ENCODE results near the gene MRPS9.

The MRPS9 gene

DNA sequence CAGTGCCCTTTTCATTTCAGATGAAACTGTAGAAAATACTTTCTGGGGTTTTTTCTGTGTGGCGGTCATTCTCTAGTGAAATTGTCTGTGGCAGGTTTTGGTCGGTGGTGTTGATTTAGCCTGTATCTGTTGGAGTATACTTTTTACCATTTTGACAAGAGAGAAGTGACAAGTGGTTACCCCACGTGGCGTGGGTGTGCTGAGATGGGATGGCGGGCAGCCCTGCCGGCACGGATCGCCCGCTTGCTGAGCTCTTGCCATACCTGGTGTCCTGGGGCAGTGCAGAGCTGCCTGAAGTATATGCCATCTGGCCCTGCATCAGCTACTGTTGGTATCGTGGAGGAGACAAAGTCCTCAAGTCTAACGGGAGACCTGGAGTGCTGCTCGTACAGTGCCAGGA lies 64.1 kb downstream of the MRPS9 start:
- Histone ChIP-seq H3K4me1 (no peaks in the 10 kb centered on the region), H3K9me3 (no peaks in the 10 kb centered on the region), H3K27me3 (no peaks in the 10 kb centered on the region), H3K36me3 (peaks cover 29 to 70% (median 47%) of the 10 kb centered on the region in 3 donors), H3K4me3 (no peak overlapping the region), H3K27ac (no peak overlapping the region)
- no peak for DNase-seq
- intact Hi-C loops (cut with DNase I; ENCODE audit: low total_unique reads) = no loop called here
- TF ChIP-seq, protein P1, sequence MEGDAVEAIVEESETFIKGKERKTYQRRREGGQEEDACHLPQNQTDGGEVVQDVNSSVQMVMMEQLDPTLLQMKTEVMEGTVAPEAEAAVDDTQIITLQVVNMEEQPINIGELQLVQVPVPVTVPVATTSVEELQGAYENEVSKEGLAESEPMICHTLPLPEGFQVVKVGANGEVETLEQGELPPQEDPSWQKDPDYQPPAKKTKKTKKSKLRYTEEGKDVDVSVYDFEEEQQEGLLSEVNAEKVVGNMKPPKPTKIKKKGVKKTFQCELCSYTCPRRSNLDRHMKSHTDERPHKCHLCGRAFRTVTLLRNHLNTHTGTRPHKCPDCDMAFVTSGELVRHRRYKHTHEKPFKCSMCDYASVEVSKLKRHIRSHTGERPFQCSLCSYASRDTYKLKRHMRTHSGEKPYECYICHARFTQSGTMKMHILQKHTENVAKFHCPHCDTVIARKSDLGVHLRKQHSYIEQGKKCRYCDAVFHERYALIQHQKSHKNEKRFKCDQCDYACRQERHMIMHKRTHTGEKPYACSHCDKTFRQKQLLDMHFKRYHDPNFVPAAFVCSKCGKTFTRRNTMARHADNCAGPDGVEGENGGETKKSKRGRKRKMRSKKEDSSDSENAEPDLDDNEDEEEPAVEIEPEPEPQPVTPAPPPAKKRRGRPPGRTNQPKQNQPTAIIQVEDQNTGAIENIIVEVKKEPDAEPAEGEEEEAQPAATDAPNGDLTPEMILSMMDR (IDR thresholded peaks at IDR 0.05) = no peak

DNA sequence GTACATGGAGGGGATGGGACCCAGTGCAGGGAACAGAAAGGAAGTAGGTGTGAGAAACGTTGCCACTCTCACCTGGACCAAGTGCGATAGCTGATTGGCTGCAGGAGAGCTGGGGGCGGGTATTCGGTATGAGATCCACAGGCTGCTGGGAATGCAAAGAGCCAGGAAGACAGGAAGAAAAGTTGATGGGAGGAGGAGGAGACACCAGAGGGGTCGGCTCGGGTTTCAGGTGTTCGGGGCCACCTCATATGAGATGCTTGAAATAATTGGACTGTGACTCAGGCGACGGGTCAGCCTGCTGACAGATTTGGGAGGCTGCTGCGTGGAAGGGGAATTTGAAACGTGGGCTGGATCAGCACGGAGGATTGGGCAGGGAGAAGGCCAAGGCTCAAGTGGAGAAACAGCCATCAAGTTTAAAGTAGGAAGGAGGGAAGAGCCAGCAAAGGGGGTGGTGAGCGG lies 65.1 kb downstream of the MRPS9 start:
- Histone ChIP-seq H3K9me3 (no peaks in the 10 kb centered on the region), H3K4me1 (no peaks in the 10 kb centered on the region), H3K27ac (no peak overlapping the region), H3K36me3 (peaks cover 24 to 66% (median 37%) of the 10 kb centered on the region in 3 donors), H3K27me3 (no peaks in the 10 kb centered on the region), H3K4me3 (no peak overlapping the region)
- TF ChIP-seq, protein P1 (IDR thresholded peaks at IDR 0.05) = no peak
- DNase-seq = no peak
- intact Hi-C loops (cut with DNase I; ENCODE audit: low total_unique reads) = no loop called here

GRCh38 chr2:105103481-105103880 lies 65.6 kb downstream of the MRPS9 start:
- Histone ChIP-seq H3K27me3 (no peaks in the 10 kb centered on the region), H3K4me3 (no peak overlapping the region), H3K4me1 (no peaks in the 10 kb centered on the region), H3K36me3 (peaks cover 21 to 63% (median 32%) of the 10 kb centered on the region in 3 donors), H3K9me3 (no peaks in the 10 kb centered on the region), H3K27ac (no peak overlapping the region)
- intact Hi-C loops (cut with DNase I; ENCODE audit: low total_unique reads) = no loop called here
- TF ChIP-seq, protein P1 (IDR thresholded peaks at IDR 0.05) = no peak
- no peak for DNase-seq

DNA sequence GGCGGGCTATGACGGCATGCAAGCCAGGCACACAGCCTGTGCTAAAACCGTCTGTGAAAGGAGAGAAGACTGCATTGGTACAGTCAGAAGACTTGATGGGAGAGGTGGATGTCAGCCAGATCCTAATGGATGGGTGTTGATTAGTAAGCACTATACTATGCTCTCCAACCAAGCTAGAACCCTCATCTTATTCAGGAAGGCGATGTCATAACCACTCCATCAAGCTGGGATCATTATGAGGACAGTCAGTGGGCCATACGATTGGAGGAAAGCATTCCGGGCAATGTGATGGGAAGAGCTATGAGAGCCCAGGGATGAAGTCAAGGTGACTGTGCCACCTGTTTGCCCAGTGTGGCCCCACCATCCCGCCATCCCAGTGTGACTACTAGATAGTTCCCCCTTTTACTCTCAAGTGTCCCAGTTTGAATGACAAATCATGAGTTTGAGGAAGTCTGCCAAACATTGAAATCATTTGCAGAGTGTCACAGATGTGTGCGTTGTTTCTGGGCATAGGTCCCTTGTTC lies 66.4 kb downstream of the MRPS9 start:
- no peaks in the 10 kb centered on the region for H3K27me3 ChIP-seq
- no peak for DNase-seq
- intact Hi-C loops (cut with DNase I; ENCODE audit: low total_unique reads) = no loop called here
- H3K36me3 ChIP-seq = peaks cover 19 to 55% (median 24%) of the 10 kb centered on the region in 3 donors
- no peak overlapping the region for H3K4me3 ChIP-seq
- no peaks in the 10 kb centered on the region for H3K4me1 ChIP-seq
- H3K9me3 ChIP-seq = no peaks in the 10 kb centered on the region
- TF ChIP-seq, protein P1 (IDR thresholded peaks at IDR 0.05) = no peak
- H3K27ac ChIP-seq = no peak overlapping the region

- Histone ChIP-seq H3K9me3 (no peaks in the 10 kb centered on the region), H3K4me3 (no peak overlapping the region), H3K4me1 (no peaks in the 10 kb centered on the region), H3K27me3 (no peaks in the 10 kb centered on the region), H3K27ac (no peak overlapping the region), H3K36me3 (peaks cover 0 to 8% (median 0%) of the 10 kb centered on the region in 3 donors)
- DNase-seq = no peak
- TF ChIP-seq, protein P1 (IDR thresholded peaks at IDR 0.05) = no peak
- intact Hi-C loops (cut with DNase I; ENCODE audit: low total_unique reads) = loop anchor here (5.0 kb wide), 1 partner anchor 117 kb away; no protein-coding TSS in a partner anchor
Measured at GRCh38 chr2:105110295-105110829, 72.5 kb downstream of the MRPS9 start.
